Activated gamma-delta T cell (primary cell): ENCODE results near the gene UFL1.

Source experiments
- DNase-seq: peaks from one replicate; lab custom pipeline; 2025; lab: John Stamatoyannopoulos, UW

UFL1 gene

GRCh38 chr6:96575359-96575758, 53.8 kb downstream of the UFL1 start:
- DNase-seq: no peak

- DNase-seq: no peak
Observed at GRCh38 chr6:96576221-96576620, 54.6 kb downstream of the UFL1 start.

GRCh38 chr6:96582021-96582420, 60.4 kb downstream of the UFL1 start:
- DNase-seq: no peak

GRCh38 chr6:96582436-96582835, 60.8 kb downstream of the UFL1 start:
- DNase-seq: no peak

GRCh38 chr6:96604420-96604819, 82.8 kb downstream of the UFL1 start:
- DNase-seq: no peak
